Parathyroid adenoma (tissue), 2 donors: ENCODE data around the gene HOXC13.

Source experiments
- H2AFZ ChIP-seq: fragments of 300-600 bp; sonication (generic); one replicate; pipeline ENCODE4 v1.7.0; 2017; ENCODE audit warnings: antibody characterized with exemption, mild to moderate bottlenecking
- H3K27ac ChIP-seq: fragments of 300-600 bp; sonication (generic); one replicate; pipeline ENCODE4 v1.7.0; 2017
- H3K27me3 ChIP-seq: fragments of 300-600 bp; sonication (generic); one replicate; pipeline ENCODE4 v1.7.0; 2017; ENCODE audit warnings: low read length; ENCODE audit not compliant: control insufficient read depth, insufficient read depth
- H3K36me3 ChIP-seq: fragments of 300-600 bp; sonication (generic); one replicate; pipeline ENCODE4 v1.7.0; 2017; ENCODE audit warnings: low read length; ENCODE audit not compliant: control insufficient read depth, insufficient read depth
- H3K4me1 ChIP-seq: fragments of 300-600 bp; sonication (generic); one replicate; pipeline ENCODE4 v1.7.0; 2017; ENCODE audit warnings: control low read depth
- H3K4me2 ChIP-seq: fragments of 300-600 bp; sonication (generic); one replicate; pipeline ENCODE4 v1.7.0; 2017; ENCODE audit warnings: low read length
- H3K4me3 ChIP-seq: fragments of 300-600 bp; sonication (generic); one replicate; pipeline ENCODE4 v1.7.0; 2017; ENCODE audit warnings: low read depth, low read length
- H3K79me2 ChIP-seq: fragments of 300-600 bp; sonication (generic); one replicate; pipeline ENCODE4 v1.7.0; 2017; ENCODE audit warnings: control low read depth
- H3K9ac ChIP-seq: fragments of 300-600 bp; sonication (generic); one replicate; pipeline ENCODE4 v1.7.0; 2017; ENCODE audit warnings: mild to moderate bottlenecking
- H3K9me3 ChIP-seq: fragments of 300-600 bp; sonication (generic); one replicate; pipeline ENCODE4 v1.7.0; 2017; ENCODE audit warnings: low read length; ENCODE audit not compliant: control insufficient read depth
- CTCF ChIP-seq: fragments of 300-600 bp; sonication (generic); IDR thresholded peaks from one replicate; pipeline ENCODE4 v1.7.0; 2017; ENCODE audit warnings: antibody characterized with exemption, mild to moderate bottlenecking
- donor health status: primary hyperparathyroidism.

Gene HOXC13

GRCh38 chr12:53954694-53955035, 16.0 kb downstream of the HOXC13 start, which contains the start of gene HOXC12:
Gene HOXC12, plus strand, starts transcription at chr12:53954903. Its CDS starts 27 bp downstream, at chr12:53954930.
- Histone ChIP-seq H3K4me2 (no peak within 1 kb of the TSS), H3K9me3 (no peaks in the 10 kb centered on the region), H3K4me3 (no peak within 1 kb of the TSS), H3K36me3 (no peaks in the 10 kb centered on the region), H3K9ac (no peak within 1 kb of the TSS), H3K79me2 (no peaks in the 10 kb centered on the region), H3K27me3 (peaks cover 32% of the 10 kb centered on the region), H2AFZ (no peak within 1 kb of the TSS), H3K27ac (no peak within 1 kb of the TSS), H3K4me1 (no peaks in the 10 kb centered on the region)
- no peak for TF ChIP-seq CTCF

GRCh38 chr12:53955036-53955775, 16.6 kb downstream of the HOXC13 start:
- Histone ChIP-seq H3K9me3 (no peaks in the 10 kb centered on the region), H3K36me3 (no peaks in the 10 kb centered on the region), H3K79me2 (no peaks in the 10 kb centered on the region), H2AFZ (no peak overlapping the region), H3K4me2 (no peak overlapping the region), H3K4me3 (no peak overlapping the region), H3K27me3 (peaks cover 30% of the 10 kb centered on the region), H3K4me1 (no peaks in the 10 kb centered on the region), H3K9ac (no peak overlapping the region), H3K27ac (no peak overlapping the region)
- no peak for TF ChIP-seq CTCF

GRCh38 chr12:53955776-53956250, 17.2 kb downstream of the HOXC13 start:
- Histone ChIP-seq H3K9me3 (no peaks in the 10 kb centered on the region), H3K4me3 (no peak overlapping the region), H3K27ac (no peak overlapping the region), H3K36me3 (no peaks in the 10 kb centered on the region), H3K79me2 (no peaks in the 10 kb centered on the region), H3K4me2 (no peak overlapping the region), H3K9ac (no peak overlapping the region), H3K4me1 (no peaks in the 10 kb centered on the region), H2AFZ (no peak overlapping the region), H3K27me3 (peaks cover 29% of the 10 kb centered on the region)
- no peak for TF ChIP-seq CTCF

DNA sequence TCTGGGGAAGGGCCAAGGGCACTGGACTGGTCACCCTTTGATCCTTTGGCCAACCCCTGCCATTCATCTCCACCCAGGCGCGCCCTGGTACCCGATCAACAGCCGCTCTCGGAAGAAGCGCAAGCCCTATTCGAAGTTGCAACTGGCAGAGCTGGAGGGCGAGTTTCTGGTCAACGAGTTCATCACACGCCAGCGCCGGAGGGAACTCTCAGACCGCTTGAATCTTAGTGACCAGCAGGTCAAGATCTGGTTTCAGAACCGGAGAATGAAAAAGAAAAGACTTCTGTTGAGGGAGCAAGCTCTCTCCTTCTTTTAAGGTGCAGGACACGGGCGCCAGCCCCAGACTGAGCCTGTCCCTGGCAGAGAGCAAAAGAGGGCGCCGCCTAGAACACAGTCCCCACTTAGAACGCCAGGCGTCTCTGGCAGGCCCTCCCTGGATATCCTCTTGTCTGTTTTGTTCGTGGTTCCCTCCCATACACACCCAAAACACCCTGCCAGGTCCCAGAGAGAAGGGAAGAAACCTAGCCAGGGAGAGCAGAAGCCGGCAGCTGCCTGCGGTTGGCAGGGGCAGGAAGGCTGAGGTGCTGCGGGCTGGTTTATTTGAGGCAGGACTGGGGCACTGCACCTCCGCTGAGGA, 17.7 kb downstream of the HOXC13 start:
- no peak overlapping the region for H3K4me2 ChIP-seq
- no peaks in the 10 kb centered on the region for H3K79me2 ChIP-seq

More for the DNA sequence above, 17.7 kb downstream of the HOXC13 start:
- H3K36me3 ChIP-seq = no peaks in the 10 kb centered on the region
- no peak overlapping the region for H3K4me3 ChIP-seq
- H3K4me1 ChIP-seq = no peaks in the 10 kb centered on the region
- H2AFZ ChIP-seq = no peak overlapping the region
- no peak overlapping the region for H3K27ac ChIP-seq
- H3K27me3 ChIP-seq = peaks cover 24% of the 10 kb centered on the region
- no peak overlapping the region for H3K9ac ChIP-seq
- no peaks in the 10 kb centered on the region for H3K9me3 ChIP-seq
- TF ChIP-seq CTCF = no peak
